Thymus (tissue), 11 donors: ENCODE measurements around the gene AFF3. TPM values are rescaled to one million over a fixed set of nuclear protein-coding genes. Genes with fewer than 3 reads are reported as not detected.

Source experiments
- DNase-seq, 9 donors: peaks; one replicate each; pipeline ENCODE4 v3.0.0-alpha.2; 2013; ENCODE audit warnings: low spot score in 9 of 9, low read depth in 6 of 9, missing footprints in 1 of 9
- H3K27ac ChIP-seq, 2 donors: one replicate each; pipeline ENCODE4 v1.5.1; 2013; ENCODE audit warnings: control low read depth in 1 of 2, low read depth in 1 of 2, low read length in 1 of 2, mild to moderate bottlenecking in 1 of 2, moderate library complexity in 1 of 2
- H3K27me3 ChIP-seq, 2 donors: one replicate each; pipeline ENCODE4 v1.5.1; 2013; ENCODE audit warnings: low read length in 1 of 2; ENCODE audit not compliant: control insufficient read depth in 2 of 2, insufficient read depth in 1 of 2
- H3K36me3 ChIP-seq, 2 donors: one replicate each; pipeline ENCODE4 v1.5.1; 2013; ENCODE audit warnings: low read length in 1 of 2, mild to moderate bottlenecking in 1 of 2, moderate library complexity in 1 of 2; ENCODE audit not compliant: control insufficient read depth in 2 of 2, insufficient read depth in 2 of 2
- H3K4me1 ChIP-seq, 2 donors: one replicate each; pipeline ENCODE4 v1.5.1; 2013; ENCODE audit warnings: low read length in 2 of 2; ENCODE audit not compliant: control insufficient read depth in 2 of 2, insufficient read depth in 2 of 2
- H3K4me3 ChIP-seq, 2 donors: one replicate each; pipeline ENCODE4 v1.5.1; 2013; ENCODE audit warnings: low read length in 2 of 2, control low read depth in 1 of 2, mild to moderate bottlenecking in 1 of 2
- H3K9me3 ChIP-seq, 2 donors: one replicate each; pipeline ENCODE4 v1.5.1; 2013; ENCODE audit warnings: low read length in 1 of 2, mild to moderate bottlenecking in 1 of 2; ENCODE audit not compliant: control insufficient read depth in 2 of 2, insufficient read depth in 1 of 2
- WGBS: extraction: QIAGEN DNeasy Blood & Tissue Kit; methylation state at CpG from one replicate; pipeline ENCODE4 v1.1.7; 2013; 5-methylcytosine and 5-hydroxymethylcytosine counted together
- polyA plus RNA-seq: library from polyadenylated mRNA; stranded (reverse); fragments of 200-250 nt; gene quantifications from one replicate; pipeline ENCODE4 v1.2.3, GENCODE V29; 2013
- total RNA-seq: library from RNA; stranded (reverse); fragments of 120-200 nt; gene quantifications from one replicate; pipeline ENCODE4 v1.2.4, GENCODE V29; 2013
- donor health status: healthy.

The AFF3 gene
- total and polyA plus RNA-seq, 2 donors: 5.3 to 9.7 TPM

GRCh38 chr2:99762714-99763113 is 379.7 kb downstream of the AFF3 start:
- WGBS: 93% methylated on average over 7 of the region's 7 CpGs
- Histone ChIP-seq H3K9me3 (no peaks in the 10 kb centered on the region), H3K36me3 (no peaks in the 10 kb centered on the region), H3K4me3 (no peak overlapping the region), H3K27me3 (no peaks in the 10 kb centered on the region), H3K4me1 (peaks cover 0 to 2% of the 10 kb centered on the region in 2 donors), H3K27ac (no peak overlapping the region)
- DNase-seq: no peak

- WGBS: 71% methylated on average over 3 of the region's 3 CpGs
- no peak overlapping the region for H3K27ac ChIP-seq
- H3K9me3 ChIP-seq: no peaks in the 10 kb centered on the region
- DNase-seq: no peak
- H3K4me1 ChIP-seq: peaks cover 0 to 2% of the 10 kb centered on the region in 2 donors
- no peaks in the 10 kb centered on the region for H3K27me3 ChIP-seq
- no peak overlapping the region for H3K4me3 ChIP-seq
- no peaks in the 10 kb centered on the region for H3K36me3 ChIP-seq
Measured at GRCh38 chr2:99757611-99758114, 384.7 kb downstream of the AFF3 start.

- no peaks in the 10 kb centered on the region for H3K9me3 ChIP-seq
- WGBS: 90% methylated on average over 1 of the region's 1 CpG
- no peaks in the 10 kb centered on the region for H3K36me3 ChIP-seq
- no peak overlapping the region for H3K4me3 ChIP-seq
- no peak for DNase-seq
- H3K4me1 ChIP-seq: peaks cover 0 to 2% of the 10 kb centered on the region in 2 donors
- H3K27ac ChIP-seq: no peak overlapping the region
- no peaks in the 10 kb centered on the region for H3K27me3 ChIP-seq
Measured at GRCh38 chr2:99756059-99756458, 386.3 kb downstream of the AFF3 start.

- 96% methylated on average over 4 of the region's 4 CpGs for WGBS
- Histone ChIP-seq H3K36me3 (no peaks in the 10 kb centered on the region), H3K4me1 (peaks cover 0 to 2% of the 10 kb centered on the region in 2 donors), H3K4me3 (no peak overlapping the region), H3K27me3 (no peaks in the 10 kb centered on the region), H3K9me3 (no peaks in the 10 kb centered on the region), H3K27ac (no peak overlapping the region)
- no peak for DNase-seq
Measured at GRCh38 chr2:99754210-99754609, 388.2 kb downstream of the AFF3 start.

GRCh38 chr2:99753505-99753904 is 388.9 kb downstream of the AFF3 start:
- Histone ChIP-seq H3K9me3 (no peaks in the 10 kb centered on the region), H3K4me1 (peaks cover 0 to 2% of the 10 kb centered on the region in 2 donors), H3K27ac (no peak overlapping the region), H3K4me3 (no peak overlapping the region), H3K27me3 (no peaks in the 10 kb centered on the region), H3K36me3 (no peaks in the 10 kb centered on the region)
- whole genome bisulfite sequencing: 79% methylated on average over 8 of the region's 8 CpGs
- DNase-seq: no peak

- 96% methylated on average over 2 of the region's 2 CpGs for WGBS
- Histone ChIP-seq H3K4me3 (no peak overlapping the region), H3K9me3 (no peaks in the 10 kb centered on the region)
Measured at GRCh38 chr2:99748344-99748743, 394.0 kb downstream of the AFF3 start.

GRCh38 chr2:99747842-99748241 is 394.5 kb downstream of the AFF3 start:
- H3K4me3 ChIP-seq: no peak overlapping the region
- H3K36me3 ChIP-seq: no peaks in the 10 kb centered on the region
- no peaks in the 10 kb centered on the region for H3K9me3 ChIP-seq
- WGBS: 89% methylated on average over 3 of the region's 3 CpGs
- H3K27me3 ChIP-seq: no peaks in the 10 kb centered on the region
- no peak for DNase-seq
- H3K4me1 ChIP-seq: no peaks in the 10 kb centered on the region
- no peak overlapping the region for H3K27ac ChIP-seq

More at GRCh38 chr2:99748344-99748743, 394.0 kb downstream of the AFF3 start:
- H3K27me3 ChIP-seq: no peaks in the 10 kb centered on the region
- no peaks in the 10 kb centered on the region for H3K36me3 ChIP-seq
- no peaks in the 10 kb centered on the region for H3K4me1 ChIP-seq
- DNase-seq: no peak
- no peak overlapping the region for H3K27ac ChIP-seq

- no peaks in the 10 kb centered on the region for H3K27me3 ChIP-seq
- H3K4me1 ChIP-seq: no peaks in the 10 kb centered on the region
- 98% methylated on average over 7 of the region's 7 CpGs for WGBS
- no peaks in the 10 kb centered on the region for H3K36me3 ChIP-seq
- H3K9me3 ChIP-seq: no peaks in the 10 kb centered on the region
- H3K4me3 ChIP-seq: no peak overlapping the region
- no peak for DNase-seq
- H3K27ac ChIP-seq: no peak overlapping the region
Measured at GRCh38 chr2:99743146-99743545, 399.2 kb downstream of the AFF3 start.

- Histone ChIP-seq H3K27me3 (no peaks in the 10 kb centered on the region), H3K36me3 (no peaks in the 10 kb centered on the region), H3K4me3 (no peak overlapping the region), H3K4me1 (no peaks in the 10 kb centered on the region), H3K27ac (no peak overlapping the region), H3K9me3 (no peaks in the 10 kb centered on the region)
- no peak for DNase-seq
- WGBS: 98% methylated on average over 1 of the region's 1 CpG
Measured at GRCh38 chr2:99737537-99737936, 404.9 kb downstream of the AFF3 start.

GRCh38 chr2:99735753-99736152 is 406.6 kb downstream of the AFF3 start:
- Histone ChIP-seq H3K27me3 (no peaks in the 10 kb centered on the region), H3K27ac (no peak overlapping the region), H3K4me3 (no peak overlapping the region), H3K9me3 (no peaks in the 10 kb centered on the region), H3K4me1 (no peaks in the 10 kb centered on the region), H3K36me3 (no peaks in the 10 kb centered on the region)
- 92% methylated on average over 1 of the region's 1 CpG for WGBS
- no peak for DNase-seq
